Activated CD4-positive, CD25-positive, alpha-beta regulatory T cell treated with anti-CD3 and anti-CD28 coated beads, Interleukin-2, amount 50 U/mL, for 16 hours (primary cell): ENCODE data around the gene RAI1.
"Not testable (repeated sequence)": the region's sequence is repeated elsewhere in the genome, so short reads cannot be mapped to it uniquely, and the experiment has no call there.

Experiments
- DNase-seq: peaks from one replicate; pipeline ENCODE4 v3.0.0-alpha.2; 2020; ENCODE audit warnings: low read depth, low spot score

RAI1 gene

DNA sequence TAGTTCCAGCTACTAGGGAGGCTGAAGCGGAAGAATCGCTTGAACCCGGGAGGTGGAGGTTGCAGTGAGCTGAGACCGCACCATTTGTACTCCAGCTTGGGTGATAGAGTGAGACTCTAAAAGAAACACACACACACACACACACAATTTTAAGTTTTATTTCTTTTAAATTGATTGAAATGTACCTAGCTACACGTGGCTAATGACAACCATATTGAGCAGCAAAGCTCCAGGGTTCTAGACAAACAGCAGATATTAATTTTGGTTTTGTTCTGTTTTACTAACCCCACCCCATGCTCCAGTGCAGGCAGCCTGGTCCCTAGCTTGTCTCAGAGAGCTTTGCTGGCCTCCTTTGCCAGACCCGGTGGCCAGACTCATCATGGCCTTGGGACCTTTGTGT is 16.0 kb upstream of the RAI1 start:
- DNase-seq: no peak

DNA sequence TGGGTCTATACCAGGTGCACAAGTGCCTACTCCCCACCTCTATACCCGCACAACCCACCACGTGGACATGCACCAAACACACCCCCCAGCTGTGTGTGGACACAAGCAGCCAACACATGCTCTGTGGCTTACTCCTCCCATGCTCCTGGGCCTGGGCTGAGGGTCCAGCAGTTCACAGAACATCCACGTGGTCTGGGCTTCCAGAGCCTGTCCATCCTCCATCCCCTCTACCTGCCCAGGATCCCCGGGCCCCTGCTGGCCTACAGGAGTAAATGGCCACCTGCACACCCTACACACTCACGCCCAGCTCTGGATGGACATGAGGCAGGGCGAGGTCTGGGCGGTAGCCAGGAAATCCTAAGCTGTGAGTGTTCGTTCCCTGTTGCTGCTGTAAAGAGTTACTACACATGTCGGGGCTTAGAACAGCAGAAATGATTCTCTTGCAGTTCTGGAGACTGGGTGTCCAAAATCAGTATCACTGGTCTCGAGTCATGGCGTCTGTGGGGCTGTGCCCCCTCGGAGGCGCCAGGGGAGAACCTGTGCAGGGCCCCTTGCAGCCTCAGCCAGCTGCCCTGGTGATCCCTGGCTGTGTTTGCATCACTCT is 15.0 kb upstream of the RAI1 start:
- DNase-seq: no peak

GRCh38 chr17:17667231-17667630 is 14.0 kb upstream of the RAI1 start:
- DNase-seq: no peak

GRCh38 chr17:17667947-17668346 is 13.3 kb upstream of the RAI1 start:
- no peak for DNase-seq

DNA sequence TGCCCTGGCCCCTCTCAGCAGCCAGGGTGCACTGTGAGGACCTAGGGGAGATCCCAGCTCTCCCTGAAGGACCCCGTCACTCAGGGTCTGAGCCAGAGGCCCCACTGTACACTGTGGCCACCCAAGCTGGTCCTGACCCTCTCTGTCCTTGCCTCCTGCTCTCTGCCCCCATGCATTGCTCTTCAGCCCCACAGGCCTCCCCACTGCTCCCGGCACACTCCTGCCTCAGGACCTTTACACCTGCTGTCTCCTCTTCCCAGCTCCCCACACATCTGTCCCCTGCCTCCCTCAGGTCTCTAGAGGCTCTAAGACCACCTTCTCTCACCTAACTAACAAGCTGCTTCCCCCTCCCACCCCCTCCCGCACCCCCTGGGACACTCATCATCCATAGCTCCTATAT is 12.9 kb upstream of the RAI1 start:
- no peak for DNase-seq

DNA sequence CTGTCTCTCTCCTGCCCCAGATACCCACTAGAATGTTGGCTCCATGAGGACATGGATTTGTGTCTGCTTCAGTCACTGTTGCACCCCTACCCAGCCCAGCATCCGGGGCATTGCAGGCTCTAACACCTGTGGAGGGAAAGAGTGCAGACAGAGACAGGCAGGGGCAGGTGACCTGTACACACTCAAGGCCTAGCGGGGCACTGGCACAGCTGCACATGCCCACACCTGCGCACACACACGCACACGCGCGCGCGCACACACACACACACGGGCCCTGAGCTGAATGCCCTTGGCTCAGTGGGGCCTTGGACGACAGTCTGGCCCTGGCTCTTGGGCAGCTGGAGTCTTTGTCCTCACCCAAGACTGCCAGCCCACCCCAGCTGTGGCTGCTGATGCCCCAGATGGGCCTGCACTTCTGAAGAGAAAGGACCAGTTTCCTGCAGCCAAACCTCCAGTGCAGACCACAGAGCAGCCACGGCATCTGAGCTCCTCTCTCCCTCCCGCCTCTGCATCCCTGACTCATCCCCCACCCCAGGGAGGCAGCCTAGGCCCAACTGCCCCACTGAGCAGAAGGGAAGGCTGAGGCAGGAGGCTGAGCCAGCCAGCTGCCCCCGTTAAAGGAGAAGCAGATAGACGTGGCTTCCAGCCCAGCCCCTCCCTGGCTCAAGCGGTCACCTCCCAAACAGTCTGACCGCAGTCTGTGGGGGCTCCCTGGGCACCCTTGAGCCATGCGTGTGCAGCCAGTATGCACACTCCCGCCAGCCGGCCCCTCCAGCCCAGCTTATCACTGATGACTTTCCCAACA is 12.3 kb upstream of the RAI1 start:
- DNase-seq: no peak

DNA sequence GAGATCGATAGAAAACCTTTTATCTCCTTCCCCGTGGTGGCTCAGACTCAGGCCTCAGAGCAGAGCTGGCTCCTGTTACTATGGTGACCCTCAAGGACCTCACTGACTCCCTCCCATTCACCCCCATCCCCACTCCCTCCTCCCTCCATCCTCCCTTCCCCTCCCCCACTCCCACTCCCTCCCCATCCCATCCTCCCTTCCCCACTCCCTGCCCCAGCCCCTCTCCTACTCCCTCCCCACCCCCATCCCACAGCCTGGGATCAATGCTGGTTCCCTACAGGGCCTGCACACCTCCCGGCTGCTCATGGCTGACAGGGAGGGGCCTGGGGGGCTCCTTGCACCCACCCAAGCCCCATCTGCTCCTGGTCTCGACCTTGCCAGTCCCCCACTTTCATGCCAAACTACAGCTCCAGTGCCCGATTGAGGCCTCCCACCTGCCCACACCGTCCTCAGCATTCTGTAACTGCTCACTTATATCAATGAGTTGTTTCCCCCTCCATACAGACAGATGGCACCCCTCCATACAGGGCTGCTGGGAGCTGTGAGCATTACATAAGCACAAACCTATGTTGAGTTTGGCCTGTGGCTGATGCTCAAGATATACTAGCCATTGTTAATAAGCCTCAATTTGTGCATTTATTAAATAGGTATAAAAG is 11.6 kb upstream of the RAI1 start:
- DNase-seq: no peak

DNA sequence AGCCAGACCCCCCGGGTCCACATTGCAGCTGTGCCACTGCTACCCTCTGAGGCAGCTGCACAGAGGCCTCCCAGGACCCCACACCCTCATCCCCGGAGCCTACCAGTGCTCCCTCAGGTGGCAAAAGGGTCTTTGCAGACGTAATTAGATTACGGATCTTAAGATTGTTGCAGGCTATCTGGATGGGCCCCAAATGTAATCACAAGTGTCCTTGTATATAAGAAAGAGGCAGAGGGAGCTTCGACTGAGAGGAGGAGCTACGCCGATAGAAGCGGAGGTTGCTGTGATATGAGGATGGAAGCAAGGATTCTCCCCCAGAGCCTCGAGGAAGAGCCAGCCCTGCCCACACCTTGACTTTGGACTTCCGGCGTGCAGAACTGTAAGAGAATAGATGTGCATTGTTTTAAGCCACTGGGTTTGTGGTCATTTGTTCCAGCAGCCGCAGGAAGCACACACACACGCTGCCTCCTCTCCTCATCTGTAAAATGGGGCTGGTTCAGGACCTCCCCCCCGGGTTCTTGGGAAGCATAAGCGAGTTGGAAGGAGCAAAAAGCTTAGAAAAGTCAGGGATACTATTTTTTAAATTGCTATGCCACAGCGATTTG is 10.5 kb upstream of the RAI1 start:
- DNase-seq: no peak

- DNase-seq: no peak
Measured at GRCh38 chr17:17671369-17672129, 9.7 kb upstream of the RAI1 start.

DNA sequence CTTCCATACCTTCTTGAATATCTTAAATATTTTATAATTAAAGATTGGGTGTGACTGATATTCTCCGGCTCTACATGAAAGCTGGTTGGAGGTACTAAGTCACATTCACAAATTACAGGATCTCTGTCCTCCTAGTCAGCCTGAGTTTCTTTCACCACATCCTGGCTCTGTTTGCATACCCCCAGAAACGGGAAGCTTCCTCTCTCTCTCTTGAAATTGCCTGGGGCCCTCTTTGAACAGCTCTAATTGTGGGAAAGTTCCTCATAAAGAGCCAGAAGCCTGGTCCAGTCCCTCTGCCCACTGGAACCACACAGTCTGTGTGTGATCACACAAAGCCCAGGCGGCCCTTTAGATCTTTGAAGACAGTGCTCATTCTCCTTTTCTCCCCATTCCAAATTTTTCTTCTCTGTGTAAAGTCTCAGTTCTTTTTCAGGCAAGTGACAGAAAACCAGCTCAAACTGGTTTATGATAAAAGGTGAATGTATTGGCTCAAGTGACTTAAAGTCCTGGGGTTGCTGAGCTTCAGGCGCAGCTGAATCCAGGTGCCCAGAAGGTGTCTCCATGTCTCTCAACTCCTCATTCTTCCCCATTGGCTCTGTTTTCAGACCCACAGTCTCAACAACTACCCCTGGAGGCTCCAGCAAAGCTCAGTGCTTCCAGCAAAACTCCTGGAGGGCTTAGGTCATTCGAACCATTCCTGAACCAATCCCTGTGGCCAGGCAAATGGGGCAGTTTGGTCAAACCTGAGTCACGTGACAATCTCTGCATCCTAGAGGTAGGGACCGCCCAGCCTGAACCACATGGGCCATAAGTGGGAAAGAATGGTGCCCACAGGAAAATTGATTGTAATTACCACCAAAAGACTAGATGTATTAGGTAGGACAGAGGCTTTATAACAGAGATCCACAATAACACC is 8.5 kb upstream of the RAI1 start:
- no peak for DNase-seq

- no peak for DNase-seq
Measured at GRCh38 chr17:17675416-17675815, 5.8 kb upstream of the RAI1 start.

GRCh38 chr17:17675925-17676534 is 5.2 kb upstream of the RAI1 start:
- DNase-seq: no peak

DNA sequence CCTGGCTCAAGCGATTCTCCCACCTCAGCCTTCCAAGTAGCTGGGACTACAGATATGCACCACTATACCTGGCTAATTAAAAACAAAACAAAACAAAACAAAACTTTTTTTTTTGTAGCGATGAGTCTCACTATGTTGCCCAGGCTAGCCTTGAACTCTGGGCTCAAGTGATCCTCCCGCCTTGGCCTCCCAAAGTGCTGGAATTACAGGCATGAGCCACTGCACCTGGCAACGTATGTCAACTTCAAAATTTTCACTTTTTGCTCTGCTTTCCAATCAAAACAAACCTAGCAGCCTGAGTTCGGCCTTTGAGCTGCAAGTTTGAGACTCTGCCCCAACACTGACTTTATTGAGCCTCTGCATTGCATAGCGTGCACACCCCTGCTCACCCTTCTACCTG is 4.5 kb upstream of the RAI1 start:
- no peak for DNase-seq

- no peak for DNase-seq
Measured at GRCh38 chr17:17677299-17678040, 3.8 kb upstream of the RAI1 start.

DNA sequence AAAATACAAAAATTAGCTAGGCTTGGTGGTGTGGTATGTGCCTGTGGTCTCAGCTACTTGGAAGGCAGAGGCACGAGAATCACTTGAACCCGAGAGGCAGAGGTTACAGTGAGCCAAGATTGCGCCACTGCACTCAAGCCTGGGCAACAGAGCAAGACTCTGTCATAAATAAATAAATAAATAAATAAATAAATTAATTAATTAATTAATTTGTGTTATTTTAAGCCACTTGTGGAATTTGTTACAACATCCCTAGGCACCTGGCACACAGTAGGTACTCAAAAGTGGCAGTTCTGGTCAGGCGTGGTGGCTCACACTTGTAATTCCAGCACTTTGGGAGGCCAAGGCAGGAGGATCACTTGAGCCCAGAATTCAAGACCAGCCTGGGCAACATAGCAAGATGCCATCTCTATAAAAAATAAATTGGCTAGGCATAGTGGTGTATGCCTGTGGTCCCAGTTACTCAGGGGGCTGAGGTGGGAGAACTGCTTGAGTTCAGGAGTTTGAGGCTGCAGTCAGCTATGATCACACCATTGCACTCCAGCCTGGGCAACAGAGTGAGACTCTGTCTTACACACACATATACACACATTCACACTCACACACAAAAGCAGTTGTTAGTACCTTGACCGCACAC is 3.1 kb upstream of the RAI1 start:
- DNase-seq: not testable (repeated sequence)

DNA sequence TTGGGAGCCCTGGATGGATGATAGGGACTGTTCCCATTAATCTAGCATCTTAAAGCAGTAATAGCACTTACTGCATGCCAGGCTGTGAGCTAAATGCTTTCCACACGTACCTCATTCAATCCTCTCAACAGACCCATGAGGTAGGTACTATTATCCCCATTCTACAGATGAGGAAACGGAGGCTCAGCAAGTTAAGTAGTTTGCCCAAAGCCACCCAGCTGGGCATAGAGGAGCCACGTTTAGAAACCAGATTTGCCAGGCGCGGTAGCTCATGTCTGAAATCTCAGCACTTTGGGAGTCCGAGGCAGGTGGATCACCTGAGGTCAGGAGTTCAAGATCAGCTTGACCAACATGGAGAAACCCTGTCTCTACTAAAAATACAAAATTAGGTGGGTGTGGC is 2.0 kb upstream of the RAI1 start:
- no peak for DNase-seq

GRCh38 chr17:17679748-17680147 is 1.5 kb upstream of the RAI1 start:
- DNase-seq: no peak

- DNase-seq: no peak
Measured at GRCh38 chr17:17680477-17681186, 626 bp upstream of the RAI1 start.
